SK-N-MC (cell line): ENCODE results near the gene CHRNA4.

Experiments used
- DNase-seq: peaks from one replicate; pipeline ENCODE4 v3.0.0-alpha.2; 2011; ENCODE audit warnings: low read depth, low spot score
- H3K27ac ChIP-seq: fragments of 200-600 bp; sonication (generic); 2 replicates; pipeline ENCODE4 v1.5.1; 2016; ENCODE audit warnings: mixed run types
- H3K36me3 ChIP-seq: fragments of 200-600 bp; sonication (generic); 2 replicates; pipeline ENCODE4 v1.6.1; 2017; ENCODE audit warnings: antibody characterized with exemption, low read length, mixed read lengths; ENCODE audit not compliant: insufficient read depth
- H3K4me3 ChIP-seq: fragments of 200-600 bp; sonication (generic); 2 replicates; pipeline ENCODE4 v1.5.1; 2016
- H3K9ac ChIP-seq: fragments of 200-600 bp; sonication (generic); 2 replicates; pipeline ENCODE4 v1.8.0; 2017; ENCODE audit warnings: mixed run types, mixed read lengths; ENCODE audit not compliant: insufficient read length
- H3K9me3 ChIP-seq: fragments of 200-600 bp; sonication (generic); 2 replicates; pipeline ENCODE4 v1.6.1; 2017; ENCODE audit warnings: low read depth, mild to moderate bottlenecking, antibody characterized with exemption, low read length, moderate library complexity, mixed read lengths
- EZH2 ChIP-seq: fragments of 200-600 bp; sonication (generic); IDR thresholded peaks from one replicate; pipeline ENCODE4 v1.6.1; 2017; ENCODE audit warnings: antibody characterized with exemption
- FOXP2 ChIP-seq: optimal IDR thresholded peaks from 2 replicates; pipeline ENCODE3; 2011; ENCODE audit warnings: mild to moderate bottlenecking, moderate library complexity; ENCODE audit not compliant: insufficient read depth; ENCODE audit errors: extremely low read length, control extremely low read depth
- POLR2AphosphoS5 ChIP-seq: IDR thresholded peaks from 2 replicates; pipeline ENCODE4 v1.6.1; 2012; ENCODE audit warnings: mild to moderate bottlenecking, low read depth, low read length, borderline replicate concordance

The CHRNA4 gene

GRCh38 chr20:63351326-63351700 is 9.8 kb downstream of the CHRNA4 start:
- Histone ChIP-seq H3K27ac (no peak overlapping the region), H3K36me3 (no peaks in the 10 kb centered on the region), H3K9me3 (no peaks in the 10 kb centered on the region), H3K4me3 (no peak overlapping the region), H3K9ac (no peak overlapping the region)
- no peak for TF ChIP-seq FOXP2
- TF ChIP-seq EZH2 = no peak
- TF ChIP-seq POLR2AphosphoS5 = no peak
- no peak for DNase-seq

- TF ChIP-seq EZH2 = no peak
- TF ChIP-seq FOXP2 = no peak
- no peak for TF ChIP-seq POLR2AphosphoS5
- no peak for DNase-seq
- H3K9me3 ChIP-seq = no peaks in the 10 kb centered on the region
- no peak overlapping the region for H3K27ac ChIP-seq
- no peak overlapping the region for H3K9ac ChIP-seq
- no peak overlapping the region for H3K4me3 ChIP-seq
- H3K36me3 ChIP-seq = no peaks in the 10 kb centered on the region
These were observed 10.4 kb downstream of the CHRNA4 start for GRCh38 chr20:63350597-63351325.

- Histone ChIP-seq H3K36me3 (no peaks in the 10 kb centered on the region), H3K9me3 (no peaks in the 10 kb centered on the region), H3K4me3 (no peak overlapping the region), H3K9ac (no peak overlapping the region), H3K27ac (no peak overlapping the region)
- DNase-seq = no peak
- TF ChIP-seq FOXP2 (no peak), EZH2 (no peak), POLR2AphosphoS5 (no peak)
These were observed 11.0 kb downstream of the CHRNA4 start for GRCh38 chr20:63350196-63350595.

- TF ChIP-seq POLR2AphosphoS5 = no peak
- no peak for TF ChIP-seq EZH2
- TF ChIP-seq FOXP2 = no peak
These were observed 11.6 kb downstream of the CHRNA4 start for GRCh38 chr20:63349516-63349895.

GRCh38 chr20:63348828-63349515 is 12.2 kb downstream of the CHRNA4 start:
- Histone ChIP-seq H3K9me3 (no peaks in the 10 kb centered on the region), H3K36me3 (no peaks in the 10 kb centered on the region), H3K27ac (no peak overlapping the region), H3K4me3 (no peak overlapping the region), H3K9ac (no peak overlapping the region)
- DNase-seq = no peak
- TF ChIP-seq POLR2AphosphoS5 (no peak), EZH2 (no peak), FOXP2 (no peak)

More at GRCh38 chr20:63349516-63349895, 11.6 kb downstream of the CHRNA4 start:
- Histone ChIP-seq H3K9me3 (no peaks in the 10 kb centered on the region), H3K4me3 (no peak overlapping the region), H3K9ac (no peak overlapping the region), H3K36me3 (no peaks in the 10 kb centered on the region), H3K27ac (no peak overlapping the region)
- no peak for DNase-seq

- Histone ChIP-seq H3K9ac (no peak overlapping the region), H3K4me3 (no peak overlapping the region), H3K27ac (no peak overlapping the region), H3K36me3 (no peaks in the 10 kb centered on the region), H3K9me3 (no peaks in the 10 kb centered on the region)
- TF ChIP-seq POLR2AphosphoS5 (no peak), EZH2 (no peak), FOXP2 (no peak)
- no peak for DNase-seq
These were observed 13.0 kb downstream of the CHRNA4 start for GRCh38 chr20:63347950-63348827.

- H3K4me3 ChIP-seq = no peak overlapping the region
- no peak for DNase-seq
- H3K9me3 ChIP-seq = no peaks in the 10 kb centered on the region
- H3K27ac ChIP-seq = no peak overlapping the region
- TF ChIP-seq FOXP2 (no peak), EZH2 (no peak), POLR2AphosphoS5 (no peak)
- no peak overlapping the region for H3K9ac ChIP-seq
- H3K36me3 ChIP-seq = no peaks in the 10 kb centered on the region
These were observed 13.9 kb downstream of the CHRNA4 start for GRCh38 chr20:63347081-63347741.

- H3K9me3 ChIP-seq = no peaks in the 10 kb centered on the region
- no peaks in the 10 kb centered on the region for H3K36me3 ChIP-seq
- no peak overlapping the region for H3K27ac ChIP-seq
- no peak for TF ChIP-seq POLR2AphosphoS5
- TF ChIP-seq FOXP2 = no peak
- TF ChIP-seq EZH2 = no peak
- no peak overlapping the region for H3K4me3 ChIP-seq
- DNase-seq = no peak
- no peak overlapping the region for H3K9ac ChIP-seq
These were observed 14.7 kb downstream of the CHRNA4 start for GRCh38 chr20:63346131-63347080.
